Measurements from ENCODE around the gene ABCC9. TPM values are rescaled to one million over a fixed set of nuclear protein-coding genes. Genes with fewer than 3 reads are reported as not detected.

The ABCC9 gene
- total RNA-seq, 4 donors from 2014 or later, result 2.4 to 14.9 (median 5.9) TPM

DNA sequence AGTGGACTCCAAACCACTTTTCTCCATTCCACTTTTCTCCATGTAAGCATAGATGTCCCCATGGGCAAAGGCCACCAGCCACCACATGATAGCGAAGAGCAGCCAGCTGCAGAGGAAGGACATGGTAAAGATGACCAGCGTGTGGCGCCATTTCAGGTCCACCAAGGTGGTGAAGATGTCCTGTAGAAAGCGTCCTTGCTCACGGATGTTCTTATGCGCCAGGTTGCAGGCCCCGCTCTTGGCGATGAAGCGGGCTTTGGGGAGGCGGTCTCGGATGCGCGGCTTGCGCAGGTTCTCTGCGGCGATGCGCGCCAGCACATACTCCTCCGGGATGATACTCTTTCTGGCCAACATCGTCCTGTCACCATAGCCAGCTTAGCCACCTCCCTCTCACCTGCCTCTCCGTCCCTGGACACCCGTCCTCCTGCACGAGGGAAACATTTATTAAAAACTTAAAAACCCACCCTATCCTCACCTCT is 167.9 kb downstream of the ABCC9 start:
- Histone ChIP-seq H3K4me1 (no peaks in the 10 kb centered on the region), H3K27ac (peak overlapping the region in 2 of 4 donors; percentile 4 to 81), H3K36me3 (no peaks in the 10 kb centered on the region), H3K9me3 (no peaks in the 10 kb centered on the region), H3K27me3 (no peaks in the 10 kb centered on the region), H3K4me3 (peak overlapping the region in 2 of 4 donors; percentile 53 to 57)
- no peak for TF ChIP-seq POLR2A (IDR thresholded peaks at IDR 0.05)
- TF ChIP-seq, protein P1, sequence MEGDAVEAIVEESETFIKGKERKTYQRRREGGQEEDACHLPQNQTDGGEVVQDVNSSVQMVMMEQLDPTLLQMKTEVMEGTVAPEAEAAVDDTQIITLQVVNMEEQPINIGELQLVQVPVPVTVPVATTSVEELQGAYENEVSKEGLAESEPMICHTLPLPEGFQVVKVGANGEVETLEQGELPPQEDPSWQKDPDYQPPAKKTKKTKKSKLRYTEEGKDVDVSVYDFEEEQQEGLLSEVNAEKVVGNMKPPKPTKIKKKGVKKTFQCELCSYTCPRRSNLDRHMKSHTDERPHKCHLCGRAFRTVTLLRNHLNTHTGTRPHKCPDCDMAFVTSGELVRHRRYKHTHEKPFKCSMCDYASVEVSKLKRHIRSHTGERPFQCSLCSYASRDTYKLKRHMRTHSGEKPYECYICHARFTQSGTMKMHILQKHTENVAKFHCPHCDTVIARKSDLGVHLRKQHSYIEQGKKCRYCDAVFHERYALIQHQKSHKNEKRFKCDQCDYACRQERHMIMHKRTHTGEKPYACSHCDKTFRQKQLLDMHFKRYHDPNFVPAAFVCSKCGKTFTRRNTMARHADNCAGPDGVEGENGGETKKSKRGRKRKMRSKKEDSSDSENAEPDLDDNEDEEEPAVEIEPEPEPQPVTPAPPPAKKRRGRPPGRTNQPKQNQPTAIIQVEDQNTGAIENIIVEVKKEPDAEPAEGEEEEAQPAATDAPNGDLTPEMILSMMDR (IDR thresholded peaks at IDR 0.05), result peak in 1 of 6 experiments; percentile 10
- peak in 2 of 3 donors; percentile 49 to 53 for DNase-seq

DNA sequence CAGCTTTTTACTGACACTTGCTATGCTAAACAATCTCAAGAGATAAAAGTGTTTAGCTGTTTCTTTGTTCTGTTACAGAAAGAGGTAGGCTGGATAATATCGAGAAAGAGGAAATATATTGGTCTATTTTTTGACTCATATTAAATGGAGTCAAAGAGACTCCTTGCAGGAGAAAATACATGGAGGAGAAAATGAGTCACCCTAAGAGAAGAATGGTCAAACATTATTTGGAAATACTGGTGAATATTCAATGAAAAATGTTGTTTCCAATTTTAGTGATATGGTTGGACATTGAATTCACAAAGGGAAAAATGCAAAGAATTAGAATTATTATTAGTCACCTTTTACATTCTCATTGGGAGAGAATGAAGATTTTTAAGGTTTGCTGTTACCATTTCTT is 169.9 kb downstream of the ABCC9 start:
- no peak overlapping the region for H3K4me3 ChIP-seq
- H3K27ac ChIP-seq, result no peak overlapping the region
- H3K36me3 ChIP-seq, result no peaks in the 10 kb centered on the region
- no peaks in the 10 kb centered on the region for H3K4me1 ChIP-seq
- H3K27me3 ChIP-seq, result no peaks in the 10 kb centered on the region
- TF ChIP-seq, protein P1 (IDR thresholded peaks at IDR 0.05), result no peak
- no peak for TF ChIP-seq POLR2A (IDR thresholded peaks at IDR 0.05)
- H3K9me3 ChIP-seq, result no peaks in the 10 kb centered on the region
- no peak for DNase-seq

DNA sequence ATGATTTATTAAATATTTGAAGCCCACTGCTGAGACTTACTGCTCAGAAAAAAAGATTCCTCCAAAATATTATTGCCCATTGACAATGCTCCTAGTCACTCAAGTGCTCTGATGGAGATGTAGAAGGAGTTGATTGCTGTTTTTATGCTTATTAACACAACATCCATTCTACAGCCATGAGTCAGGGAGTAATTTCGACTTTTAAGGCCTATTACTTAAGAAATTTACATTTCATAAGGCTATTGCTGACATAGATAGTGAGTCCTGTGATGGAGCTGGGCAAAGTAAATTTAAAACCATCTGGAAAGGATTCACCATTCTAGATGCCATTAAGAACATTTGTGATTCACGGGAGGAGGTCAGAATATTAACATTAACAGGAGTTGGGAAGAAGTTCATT is 171.9 kb downstream of the ABCC9 start:
- TF ChIP-seq POLR2A (IDR thresholded peaks at IDR 0.05), result no peak
- TF ChIP-seq, protein P1 (IDR thresholded peaks at IDR 0.05), result no peak

DNA sequence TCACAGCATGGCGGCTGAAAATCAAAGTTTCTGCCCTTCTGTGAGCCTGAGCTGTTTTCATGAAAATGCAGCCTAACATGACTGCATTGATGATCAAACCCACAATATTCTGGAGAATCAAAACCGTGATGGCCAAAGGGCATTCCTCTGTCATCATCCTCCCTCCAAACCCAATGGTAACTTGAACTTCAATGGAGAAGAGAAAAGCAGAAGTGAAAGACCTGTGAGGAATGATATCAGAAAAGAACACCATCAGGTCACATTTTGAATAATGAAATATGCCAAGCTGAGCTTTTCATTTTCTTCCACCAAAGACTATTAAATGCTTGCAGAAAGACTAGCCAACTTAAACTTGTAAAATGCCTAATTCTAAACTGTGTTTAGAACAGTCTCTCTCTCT is 174.8 kb downstream of the ABCC9 start:
- Histone ChIP-seq H3K9me3 (no peaks in the 10 kb centered on the region), H3K4me1 (no peaks in the 10 kb centered on the region), H3K27ac (no peak overlapping the region), H3K4me3 (no peak overlapping the region), H3K36me3 (no peaks in the 10 kb centered on the region), H3K27me3 (no peaks in the 10 kb centered on the region)
- no peak for DNase-seq
- TF ChIP-seq POLR2A (IDR thresholded peaks at IDR 0.05), result no peak
- TF ChIP-seq, protein P1 (IDR thresholded peaks at IDR 0.05), result no peak

More for the DNA sequence above, 171.9 kb downstream of the ABCC9 start:
- H3K36me3 ChIP-seq, result no peaks in the 10 kb centered on the region
- no peaks in the 10 kb centered on the region for H3K9me3 ChIP-seq
- H3K27ac ChIP-seq, result no peak overlapping the region
- H3K27me3 ChIP-seq, result no peaks in the 10 kb centered on the region
- no peak for DNase-seq
- no peak overlapping the region for H3K4me3 ChIP-seq
- no peaks in the 10 kb centered on the region for H3K4me1 ChIP-seq

DNA sequence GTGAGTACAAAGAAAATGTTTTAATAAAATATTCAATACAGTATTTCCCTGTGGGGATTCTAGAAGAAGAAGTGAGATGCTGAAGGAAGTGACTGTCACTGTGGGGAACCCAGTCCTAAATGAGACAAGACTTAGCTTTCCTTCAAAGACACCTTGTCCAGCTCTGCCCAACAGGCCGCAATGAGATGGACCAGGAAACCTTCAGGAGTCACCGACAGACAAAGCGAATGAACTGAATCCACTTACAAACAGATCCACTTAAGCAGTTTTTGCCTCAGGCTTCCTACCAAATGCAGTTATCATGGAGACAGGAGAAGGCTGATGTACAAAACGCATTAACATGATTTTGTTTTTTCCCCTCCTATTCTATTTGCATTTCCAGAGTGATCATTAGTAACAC is 176.3 kb downstream of the ABCC9 start:
- TF ChIP-seq POLR2A (IDR thresholded peaks at IDR 0.05), result no peak
- TF ChIP-seq, protein P1 (IDR thresholded peaks at IDR 0.05), result no peak
- no peaks in the 10 kb centered on the region for H3K27me3 ChIP-seq
- H3K4me3 ChIP-seq, result no peak overlapping the region
- no peak for DNase-seq
- H3K36me3 ChIP-seq, result no peaks in the 10 kb centered on the region
- no peak overlapping the region for H3K27ac ChIP-seq
- H3K9me3 ChIP-seq, result no peaks in the 10 kb centered on the region
- H3K4me1 ChIP-seq, result no peaks in the 10 kb centered on the region

DNA sequence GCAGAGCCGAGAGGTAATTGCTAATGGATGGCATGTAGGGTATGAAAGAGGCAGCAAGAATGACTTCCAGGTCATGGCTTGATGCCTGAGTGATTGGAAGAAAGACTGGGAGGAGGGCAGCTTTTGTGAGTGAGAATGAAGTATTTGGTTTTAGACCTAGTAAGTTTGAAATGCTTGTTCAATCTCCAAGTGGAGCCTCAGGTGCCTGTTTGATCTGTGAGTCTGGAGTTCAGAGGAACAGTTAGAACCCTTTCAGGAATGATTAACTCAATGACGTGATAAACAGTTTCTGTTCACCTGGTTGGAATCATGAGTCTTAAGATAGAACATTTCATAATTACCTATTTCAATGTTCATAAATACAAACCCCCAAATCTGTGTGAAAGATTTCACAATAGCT is 177.2 kb downstream of the ABCC9 start:
- TF ChIP-seq, protein P1 (IDR thresholded peaks at IDR 0.05), result no peak
- no peak for TF ChIP-seq POLR2A (IDR thresholded peaks at IDR 0.05)
- Histone ChIP-seq H3K36me3 (no peaks in the 10 kb centered on the region), H3K4me1 (no peaks in the 10 kb centered on the region), H3K27me3 (no peaks in the 10 kb centered on the region), H3K4me3 (no peak overlapping the region), H3K27ac (no peak overlapping the region), H3K9me3 (no peaks in the 10 kb centered on the region)
- no peak for DNase-seq

Data from Peyer's patch (tissue), 4 donors.